ENCODE results near the gene VAC14.

VAC14 gene

DNA sequence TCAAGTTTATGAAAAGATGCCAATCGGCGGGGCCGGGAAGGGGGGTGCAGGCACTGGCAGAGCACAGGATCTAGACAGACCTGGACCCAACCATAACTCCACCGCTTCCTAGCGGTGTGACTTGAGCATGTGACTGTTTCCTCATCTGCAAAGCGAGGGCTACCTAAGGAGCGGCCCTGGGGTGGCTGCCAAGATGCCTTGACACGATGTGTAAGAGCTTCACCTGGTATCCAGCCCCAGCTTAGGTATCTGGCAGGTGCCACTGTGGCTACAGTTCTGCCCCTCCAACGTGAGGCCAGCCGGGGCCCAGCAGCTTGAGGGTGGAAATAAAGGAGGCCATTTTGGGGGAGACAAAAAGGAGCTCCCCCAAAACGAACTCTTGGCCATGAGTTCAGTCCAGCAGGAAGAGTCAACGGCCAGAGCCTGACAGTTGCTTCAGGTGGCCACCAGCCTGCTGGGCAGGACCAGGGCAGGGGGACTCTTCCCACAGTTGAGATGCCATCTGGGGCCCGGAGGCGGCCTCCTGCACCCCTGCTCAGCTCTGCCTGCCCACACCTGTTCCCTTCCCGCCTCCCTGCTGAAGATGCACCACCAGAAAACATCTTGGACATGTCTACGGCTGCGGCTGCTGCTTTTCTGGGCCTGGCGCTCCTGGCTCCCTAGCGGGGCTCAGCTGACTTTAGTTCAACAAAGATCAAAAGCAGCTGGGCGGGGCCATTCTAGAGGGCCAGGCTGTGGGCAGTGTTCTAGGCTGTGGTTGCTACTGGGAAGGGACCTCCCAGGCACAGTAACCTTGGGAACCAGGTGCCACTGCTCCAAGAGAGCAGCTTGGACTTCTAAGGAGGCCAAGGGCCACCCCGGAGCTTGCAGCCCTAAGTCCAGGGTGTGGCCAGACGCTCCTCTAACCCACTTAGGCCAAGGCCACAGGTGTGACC is 111.7 kb downstream of the VAC14 start:
- peak; percentile 68 for DNase-seq

DNA sequence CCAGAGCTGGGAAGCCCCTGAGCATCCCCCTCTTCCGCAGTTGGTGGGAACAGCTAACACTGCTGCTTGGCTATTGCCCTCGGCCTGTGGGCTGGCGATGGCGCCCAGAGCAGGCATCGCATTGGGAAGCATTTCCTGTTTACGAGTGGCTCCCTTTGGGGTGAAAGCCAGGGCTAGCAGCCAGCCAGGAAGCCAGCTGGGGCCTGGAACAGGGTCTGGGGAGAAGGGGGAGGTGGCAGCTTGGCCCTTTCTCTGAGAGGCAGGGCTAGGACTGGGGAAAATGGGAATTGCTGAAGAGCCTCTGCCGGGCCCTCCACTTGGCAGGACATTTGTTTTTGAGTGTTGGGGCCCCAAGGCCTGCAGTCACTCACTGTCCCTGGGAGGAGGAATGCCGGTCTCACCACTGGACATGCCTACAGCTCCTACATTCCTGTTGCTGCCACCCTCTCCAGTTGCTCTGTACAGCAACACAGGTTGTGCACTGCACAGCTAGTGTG is 112.7 kb downstream of the VAC14 start:
- no peak for DNase-seq

DNA sequence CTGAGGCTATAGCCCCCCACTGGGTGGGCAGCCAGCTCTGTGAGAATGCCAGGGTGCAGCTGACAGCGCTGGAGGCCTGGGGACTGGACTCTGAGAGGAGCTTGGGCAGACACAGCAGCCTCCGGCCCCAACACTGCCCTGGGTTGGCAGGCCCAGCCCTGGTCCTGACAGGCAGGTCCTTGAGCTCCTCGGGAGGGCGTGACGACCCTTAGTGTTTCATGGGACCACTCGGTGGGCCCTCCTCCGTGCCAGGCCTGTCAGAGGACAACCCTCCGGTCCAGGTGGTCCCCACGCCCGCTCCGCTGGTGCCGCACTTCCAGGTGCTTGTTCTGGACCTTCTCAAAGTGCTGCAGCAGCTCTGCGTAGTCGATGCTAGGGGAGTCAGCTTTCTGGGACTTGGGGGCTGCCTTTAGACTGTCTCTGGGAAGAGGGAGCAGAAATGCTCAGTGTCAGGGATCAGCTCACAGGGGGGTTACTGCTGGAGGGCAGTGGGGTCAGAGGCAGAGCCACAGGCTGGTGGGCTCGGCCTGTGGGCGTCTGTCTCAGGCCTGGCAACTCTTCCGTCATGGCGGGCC is 113.2 kb downstream of the VAC14 start:
- DNase-seq = no peak

DNA sequence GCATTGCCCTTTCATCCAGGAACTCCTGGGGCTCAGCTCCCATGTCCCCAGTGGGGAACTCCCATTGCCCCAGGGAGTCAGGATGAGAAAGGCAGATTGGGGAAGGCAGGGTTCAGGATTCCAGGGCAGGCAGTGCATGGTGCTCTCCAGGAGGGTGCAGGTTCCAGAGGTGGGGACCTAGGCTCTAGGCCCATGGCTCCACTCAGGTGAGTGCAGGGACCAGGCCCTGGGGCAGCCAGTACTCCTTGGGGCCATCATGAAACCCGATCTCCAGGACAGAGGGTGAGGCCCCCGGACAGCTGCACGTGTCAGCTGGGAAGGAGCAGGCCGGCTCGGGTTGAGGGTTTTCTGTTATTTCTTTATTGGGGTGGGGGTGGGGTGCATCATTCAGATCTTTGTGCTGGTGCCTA is 113.9 kb downstream of the VAC14 start:
- DNase-seq = no peak

DNA sequence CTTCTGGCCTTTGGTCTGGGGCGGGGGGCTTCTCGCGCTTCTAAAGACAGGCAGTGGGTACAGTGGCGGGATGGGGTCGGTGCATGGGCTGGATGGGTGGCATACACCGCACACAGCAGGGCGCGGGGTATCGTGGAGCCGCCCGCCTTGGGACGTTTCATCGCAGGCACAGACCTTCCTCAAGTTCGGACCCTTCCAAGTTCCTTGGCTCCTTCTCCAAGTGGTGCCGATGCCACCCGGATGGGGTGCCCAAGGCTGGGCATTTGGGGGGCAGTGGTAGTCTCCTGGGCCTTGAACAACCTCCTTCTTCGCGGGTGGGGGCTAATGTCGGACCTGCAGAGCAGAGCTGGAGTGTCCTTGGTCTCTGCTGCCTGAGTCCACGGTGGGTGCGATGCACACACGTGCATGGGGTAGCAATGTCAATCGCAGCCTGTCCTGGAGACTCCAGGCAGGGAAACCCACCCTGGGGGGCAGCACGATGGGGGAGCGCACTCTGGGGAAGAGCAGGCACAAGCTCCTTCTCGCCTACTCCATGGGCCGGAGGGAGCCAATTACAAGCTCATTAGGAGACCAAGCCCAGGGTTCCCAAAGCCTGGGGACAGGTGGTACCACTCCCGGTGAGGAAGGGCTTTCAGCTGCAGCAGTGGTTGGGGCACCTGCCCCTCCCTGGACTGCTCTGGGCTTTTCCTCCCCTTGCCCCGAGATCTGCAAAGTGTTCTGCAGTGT is 114.4 kb downstream of the VAC14 start:
- DNase-seq = no peak

DNA sequence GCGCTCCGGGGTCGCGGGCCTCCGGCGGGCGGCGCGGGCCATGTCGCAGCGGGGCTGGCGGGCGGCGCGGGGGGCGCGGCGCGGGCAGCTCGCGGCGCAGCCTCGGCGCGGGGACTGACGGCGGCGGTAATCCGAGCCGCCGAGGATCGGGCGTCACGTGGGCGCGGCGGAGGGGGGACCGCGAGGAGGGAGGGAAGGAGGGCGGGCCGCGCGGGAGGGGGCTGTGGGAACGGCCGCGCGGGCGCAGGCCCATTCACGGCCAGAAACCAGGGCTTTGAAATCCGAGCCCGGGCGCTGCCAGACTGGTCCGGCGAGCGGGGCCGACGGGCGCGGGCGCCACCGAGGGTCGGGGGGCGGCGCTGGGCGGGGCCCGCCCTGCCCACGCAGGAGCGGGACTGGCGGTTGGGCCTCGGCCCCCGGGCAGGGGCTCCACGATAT is 115.0 kb downstream of the VAC14 start, which contains the start of gene MTSS2:
TSS of gene MTSS2 (minus strand) at position 116 of the 438 bp plus-strand sequence. CDS start 262 bp downstream, outside the sequence.
- DNase-seq = peak; percentile 81

DNA sequence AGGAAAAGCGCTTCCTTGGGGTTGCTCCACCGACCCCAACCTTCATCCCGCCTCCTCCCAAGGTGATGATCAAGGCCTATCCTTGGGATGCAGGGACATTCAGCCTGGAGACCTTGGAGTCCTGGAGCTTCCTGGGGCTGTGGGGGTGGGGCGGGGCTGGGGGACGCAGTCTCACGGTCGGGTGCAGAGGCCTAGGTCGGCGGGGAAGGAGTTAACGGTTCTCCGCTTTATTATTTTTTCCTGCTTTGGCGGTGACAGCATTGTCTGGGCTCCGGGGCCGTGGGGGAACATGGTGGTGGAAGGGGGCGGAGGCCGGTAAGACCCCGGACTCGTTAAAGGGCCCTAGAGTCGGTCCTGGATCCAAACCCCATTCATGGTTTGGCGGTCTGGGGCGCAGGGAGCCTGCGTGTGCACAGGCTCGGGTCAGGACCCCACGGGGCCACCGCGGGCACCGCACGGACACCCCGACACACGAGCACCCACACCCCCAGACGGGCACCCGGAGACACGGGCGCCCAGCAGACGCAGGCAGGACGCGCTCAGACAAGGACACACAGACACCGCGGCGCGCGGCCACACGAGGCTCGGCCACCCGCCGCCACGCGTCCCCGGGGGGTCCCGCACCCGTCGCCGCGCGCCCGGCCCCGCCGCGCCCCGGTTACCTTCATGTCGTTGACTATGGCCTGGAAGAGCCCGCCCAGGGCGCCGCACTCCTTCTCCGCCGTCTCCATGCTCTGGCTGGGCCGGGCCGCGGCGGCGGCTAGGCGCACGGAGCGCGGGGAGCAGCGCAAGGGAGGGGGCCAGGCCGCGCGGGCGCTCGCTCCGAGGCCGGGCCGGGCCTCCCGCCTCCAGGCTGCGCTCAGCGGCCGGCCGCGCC is 115.7 kb downstream of the VAC14 start:
- DNase-seq = peak; percentile 49

DNA sequence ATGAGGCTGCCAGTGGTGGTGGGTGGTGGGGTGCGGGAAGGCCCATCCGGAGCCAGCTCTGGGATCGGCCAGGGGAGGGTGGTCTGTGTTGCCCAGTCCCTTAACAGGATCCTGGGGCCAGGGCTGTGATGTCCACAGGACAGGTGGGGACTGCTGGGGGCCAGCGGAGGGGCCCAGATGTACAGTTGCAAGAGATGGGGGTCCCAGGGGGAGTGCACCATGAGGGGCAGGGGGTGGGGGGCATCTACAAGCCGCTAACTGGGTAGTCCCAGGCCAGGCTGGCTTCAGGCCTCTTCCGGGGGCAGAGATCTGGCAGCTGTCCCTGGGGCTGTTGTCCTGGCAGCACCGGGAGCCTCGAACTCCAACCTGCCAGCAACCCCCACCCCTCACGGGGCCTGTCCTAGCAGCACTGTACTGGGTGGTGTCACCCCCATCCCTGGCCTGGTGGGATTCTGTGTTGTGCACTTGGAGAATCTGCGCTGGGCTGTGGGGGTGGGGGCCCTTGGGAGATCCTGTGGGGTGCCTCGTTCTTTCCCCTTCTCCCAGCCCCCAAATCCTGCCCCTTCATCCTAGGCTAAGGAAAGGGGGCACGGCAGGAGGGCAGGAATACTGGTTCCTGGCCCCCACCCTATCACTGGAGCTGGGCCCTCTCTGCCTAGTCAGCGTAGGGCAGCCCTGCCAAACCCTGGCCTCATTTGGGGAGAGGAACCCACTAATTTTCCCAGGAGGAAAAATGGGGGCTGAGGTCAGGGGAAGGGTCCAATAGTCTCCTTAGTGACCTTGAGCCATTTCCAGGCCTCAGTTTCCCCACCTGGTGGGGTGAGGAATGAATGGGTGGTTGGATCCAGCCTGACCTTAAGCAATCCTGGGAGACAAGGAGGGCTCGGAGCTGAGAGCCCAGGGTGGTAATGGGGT is 116.6 kb downstream of the VAC14 start:
- DNase-seq = no peak

DNA sequence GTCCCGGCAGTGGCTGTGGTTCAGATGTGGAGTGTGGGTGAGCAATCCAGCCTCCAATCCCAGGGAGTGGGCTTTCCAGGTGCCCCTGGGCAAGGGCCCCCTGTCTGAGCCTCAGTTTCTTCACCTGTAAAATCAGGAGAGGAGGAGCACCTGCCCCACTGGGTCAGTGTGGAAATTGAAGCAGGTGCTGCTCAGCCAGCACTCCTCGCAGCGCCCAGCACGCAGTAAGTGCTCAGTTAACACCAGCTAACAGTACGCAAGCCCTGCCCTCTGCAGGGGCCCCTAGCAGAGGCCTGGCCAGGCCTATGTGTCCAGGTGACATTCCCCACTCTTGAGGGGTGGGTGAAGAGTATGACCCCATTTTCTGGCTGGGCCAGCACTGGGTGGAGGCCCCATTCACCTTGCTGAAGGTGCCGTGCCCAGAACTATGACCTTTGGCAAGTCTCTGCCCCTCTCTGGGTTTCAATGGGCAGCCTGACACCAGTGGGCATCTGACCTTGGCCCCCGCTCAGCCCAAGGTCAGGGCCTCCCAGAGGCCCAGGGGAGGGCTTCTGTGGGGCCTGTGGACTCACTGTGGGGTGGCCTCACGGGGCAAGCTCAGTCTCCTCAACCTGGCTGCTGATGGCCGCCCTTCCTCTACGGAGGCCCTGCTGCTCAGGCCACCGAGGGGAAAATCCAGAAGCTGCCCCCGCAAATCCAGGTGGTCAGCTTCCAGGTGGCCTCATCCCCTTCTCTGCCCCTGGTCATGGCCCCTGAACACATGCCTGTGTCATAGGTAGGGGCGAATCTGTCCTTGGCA is 117.6 kb downstream of the VAC14 start:
- DNase-seq = no peak

DNA sequence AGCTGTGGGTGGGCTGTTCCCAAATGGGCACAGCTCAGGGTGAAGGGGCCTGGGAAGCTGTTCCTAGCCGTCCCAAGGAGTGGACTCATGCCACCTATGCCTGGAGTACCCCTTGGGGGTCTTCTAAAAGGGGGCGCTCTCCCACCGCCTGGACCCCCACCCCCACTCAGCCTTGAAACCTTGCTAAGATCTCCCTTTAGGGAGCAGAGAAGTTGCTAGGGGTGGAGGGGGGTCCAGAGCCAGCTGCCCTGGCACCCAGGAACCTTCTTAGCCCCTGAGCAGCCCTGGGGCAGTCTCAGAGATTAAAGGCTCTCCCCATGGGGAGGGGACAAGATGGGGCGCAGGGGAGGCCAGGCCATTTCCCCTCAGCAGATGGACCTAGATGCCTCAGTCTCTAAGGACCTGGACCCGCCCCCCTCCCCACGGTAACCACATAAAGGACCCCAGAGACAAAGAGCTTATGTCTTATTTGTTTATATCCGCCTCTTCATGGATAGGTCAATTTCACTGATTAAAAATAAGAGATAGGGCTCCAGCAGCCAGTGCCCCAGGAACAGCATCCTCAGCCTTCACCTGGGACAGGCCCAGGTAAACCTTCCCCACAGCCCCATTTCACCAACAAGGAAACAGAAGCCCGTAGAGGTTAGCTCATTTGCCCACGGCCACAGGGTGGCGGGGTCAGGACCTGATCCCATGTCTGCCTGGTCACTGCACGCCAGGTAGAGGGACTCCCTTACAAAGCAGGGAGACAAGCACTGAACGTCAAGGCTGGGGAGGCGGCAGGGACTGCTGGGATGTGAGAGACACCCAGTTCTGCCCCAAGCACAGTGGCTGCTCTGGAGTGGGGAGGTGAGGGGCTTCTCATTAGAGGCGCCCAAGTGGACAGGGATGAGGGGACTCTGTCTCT is 118.5 kb downstream of the VAC14 start:
- no peak for DNase-seq

DNA sequence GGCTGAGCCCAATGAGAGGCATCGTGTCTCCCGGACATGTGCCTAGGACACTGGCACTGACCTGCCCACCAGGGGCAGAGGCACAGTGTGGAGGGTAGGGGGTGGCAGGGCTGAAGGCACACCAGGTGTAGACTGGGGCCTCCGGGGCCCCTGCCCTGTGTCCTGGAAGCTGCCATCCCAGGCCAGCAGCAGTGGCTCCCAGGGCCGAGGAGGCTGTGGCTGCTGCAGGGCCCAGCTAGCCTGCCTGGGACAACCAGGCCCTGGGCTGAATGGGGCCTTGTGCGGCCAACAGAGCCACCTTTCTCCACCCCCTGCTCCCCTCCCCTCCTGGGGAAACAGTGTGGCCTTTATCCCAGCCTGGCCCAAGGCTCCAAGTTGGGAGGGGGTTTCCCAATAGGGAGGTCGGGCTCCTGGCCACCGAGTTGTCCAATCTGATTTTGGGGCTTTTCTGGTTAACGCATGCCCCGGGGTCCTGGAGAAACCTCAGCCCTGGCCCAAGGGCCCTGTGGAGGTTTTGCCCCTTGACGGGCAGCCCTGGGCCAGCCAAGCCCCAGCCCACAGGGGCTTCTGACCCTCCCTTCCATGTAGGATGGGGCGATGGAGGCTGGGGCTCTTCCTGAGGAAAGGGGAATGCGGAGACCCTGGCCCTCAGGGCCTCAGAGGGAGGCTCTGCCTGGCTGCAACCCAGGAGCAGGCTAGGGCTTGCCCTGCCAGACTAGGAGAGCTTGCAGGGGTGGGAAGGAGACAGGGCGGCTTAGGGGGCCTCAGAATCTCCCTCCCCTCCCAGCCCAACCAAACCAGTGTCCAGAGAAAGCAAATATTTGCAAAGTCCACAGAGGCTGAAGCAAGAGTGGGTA is 119.3 kb downstream of the VAC14 start:
- DNase-seq = no peak

DNA sequence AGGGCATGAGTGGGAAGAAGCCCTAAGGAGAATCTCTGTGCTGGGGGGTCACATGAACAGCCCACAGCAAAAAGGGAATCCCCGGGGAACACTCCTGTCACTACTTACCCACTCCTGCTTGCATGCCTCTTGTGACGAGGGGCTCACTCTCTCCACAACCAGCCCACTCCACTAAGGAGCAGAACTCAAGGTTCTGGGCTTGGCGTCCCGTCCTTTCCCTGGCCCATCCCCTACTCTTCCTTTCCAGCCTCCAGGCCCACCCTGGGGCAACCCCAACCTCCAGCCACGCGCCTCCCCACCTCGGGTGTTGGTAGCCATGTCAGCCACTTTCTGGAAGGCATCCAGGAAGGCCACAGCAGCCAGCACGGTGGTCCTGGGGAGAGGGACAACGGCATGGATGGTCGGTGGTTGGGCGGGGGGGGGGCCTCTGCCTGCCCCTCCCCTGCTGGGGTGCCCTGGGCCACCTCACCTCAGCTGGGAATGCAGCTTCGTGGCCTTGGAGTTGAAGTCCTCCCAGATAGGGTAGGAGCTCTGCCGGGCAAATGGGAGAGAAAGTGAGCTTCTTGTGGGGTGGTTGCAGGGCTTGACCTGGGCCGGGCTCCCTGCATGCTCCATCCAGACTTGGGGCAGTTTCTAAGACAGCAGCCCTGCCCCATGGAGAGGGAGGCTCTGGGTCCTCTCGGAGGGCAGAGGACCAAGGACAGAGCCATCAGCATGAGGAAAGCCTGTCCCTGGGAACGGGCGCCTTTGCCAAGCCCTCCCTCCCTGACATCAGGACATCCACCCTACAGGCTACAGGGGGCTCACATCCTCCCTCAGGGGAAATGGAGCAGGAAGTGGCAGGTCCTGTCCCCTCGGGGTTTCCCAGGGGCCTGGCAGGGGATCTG is 120.2 kb downstream of the VAC14 start:
- no peak for DNase-seq

DNA sequence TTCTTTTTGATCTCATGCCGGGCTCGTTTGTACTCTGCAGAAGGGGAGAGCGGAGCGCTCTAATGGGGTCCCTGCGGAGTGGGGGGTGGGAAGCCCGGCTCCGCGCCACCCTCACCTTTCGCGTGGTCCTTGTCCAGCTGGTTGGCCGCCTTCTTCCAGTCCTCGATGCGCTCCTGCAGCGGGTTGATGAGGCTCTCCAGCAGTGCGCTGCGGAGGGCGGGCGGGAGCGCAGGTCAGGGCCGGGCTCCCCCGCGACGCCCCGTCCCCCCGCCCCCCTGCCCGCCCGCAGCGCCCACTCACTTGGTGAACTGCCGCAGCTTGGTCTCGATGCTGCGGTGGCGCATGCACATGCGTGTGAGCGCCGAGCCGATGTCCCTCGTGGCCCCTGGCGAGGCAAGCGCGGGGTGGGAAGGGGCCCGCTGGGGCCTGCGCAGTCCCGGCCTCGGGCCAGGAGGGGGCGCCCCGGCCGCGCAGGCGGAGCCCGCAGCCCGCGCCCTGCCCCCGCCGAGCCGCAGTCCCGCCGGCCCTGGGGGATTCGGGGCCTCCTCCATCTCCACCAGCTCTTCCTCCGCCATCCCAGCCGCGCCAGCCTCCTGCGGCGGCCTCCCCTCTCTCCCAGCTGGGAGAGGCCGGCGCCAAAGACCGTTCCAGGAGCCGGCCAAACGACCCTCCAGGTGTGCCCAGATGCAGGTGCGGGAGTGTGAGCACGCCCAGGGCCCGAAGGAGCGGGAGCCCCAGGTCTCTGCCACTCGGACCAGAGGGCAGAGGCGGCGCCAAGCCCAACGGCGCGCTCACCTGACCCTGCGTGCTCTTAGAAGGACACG is 121.1 kb downstream of the VAC14 start:
- DNase-seq = no peak

DNA sequence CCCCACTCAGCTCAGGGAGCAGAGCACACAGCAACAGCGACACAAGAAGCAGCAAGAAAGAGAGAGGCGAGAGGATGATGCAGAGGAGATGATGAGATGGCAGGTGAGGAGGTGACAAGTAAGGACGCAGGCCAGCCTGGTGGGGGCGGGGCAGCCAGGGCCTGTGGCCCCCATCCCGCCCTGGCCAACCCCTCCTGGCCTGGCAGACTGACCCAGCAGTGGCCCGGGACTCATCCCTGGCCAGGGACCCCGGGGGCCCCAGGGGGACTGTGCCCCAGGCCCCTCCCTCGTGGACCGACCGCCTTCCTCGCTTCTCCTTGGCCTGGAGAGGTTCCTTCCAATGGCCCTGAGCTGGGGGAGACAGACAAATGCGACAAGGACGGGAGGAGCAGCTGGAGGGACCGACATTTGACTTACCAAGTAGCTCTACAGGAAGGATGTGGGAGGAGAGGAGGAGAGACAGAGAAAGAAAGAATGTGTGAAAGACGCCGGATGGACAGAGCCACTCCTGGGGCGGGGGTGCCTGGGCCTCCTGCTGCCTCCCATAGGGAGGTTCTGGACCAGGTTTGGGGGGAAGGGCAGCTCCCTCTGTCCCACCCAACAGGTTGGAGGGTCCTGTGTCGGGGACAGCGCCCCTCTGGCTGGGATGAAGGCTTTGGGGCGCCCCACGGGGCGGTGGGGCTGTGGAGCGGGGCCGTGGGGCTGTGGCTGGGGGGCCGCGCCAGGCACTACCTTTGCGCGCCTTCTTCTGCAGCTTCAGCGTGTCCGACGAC is 121.9 kb downstream of the VAC14 start:
- DNase-seq = no peak
